Vagina (tissue), 2 donors: Measurements from ENCODE around the gene BCAS3.

Experiments
- POLR2A ChIP-seq, 2 donors: fragments of 450-650 bp; IDR thresholded peaks; one replicate each; pipeline ENCODE4 v1.6.1; 2017; ENCODE audit warnings: antibody characterized with exemption in 2 of 2, mild to moderate bottlenecking in 2 of 2, moderate library complexity in 2 of 2
- TF ChIP-seq, protein P1 (sequence below), 3 experiments: fragments of 450-650 bp in 2 of 3; fragments of 200-600 bp in 1 of 3; sonication (generic) in 1 of 3; IDR thresholded peaks; one replicate each; pipeline ENCODE4 v1.5.1; 2017 to 2019; ENCODE audit warnings: antibody characterized with exemption in 3 of 3, mild to moderate bottlenecking in 2 of 3, moderate library complexity in 2 of 3

DNA sequence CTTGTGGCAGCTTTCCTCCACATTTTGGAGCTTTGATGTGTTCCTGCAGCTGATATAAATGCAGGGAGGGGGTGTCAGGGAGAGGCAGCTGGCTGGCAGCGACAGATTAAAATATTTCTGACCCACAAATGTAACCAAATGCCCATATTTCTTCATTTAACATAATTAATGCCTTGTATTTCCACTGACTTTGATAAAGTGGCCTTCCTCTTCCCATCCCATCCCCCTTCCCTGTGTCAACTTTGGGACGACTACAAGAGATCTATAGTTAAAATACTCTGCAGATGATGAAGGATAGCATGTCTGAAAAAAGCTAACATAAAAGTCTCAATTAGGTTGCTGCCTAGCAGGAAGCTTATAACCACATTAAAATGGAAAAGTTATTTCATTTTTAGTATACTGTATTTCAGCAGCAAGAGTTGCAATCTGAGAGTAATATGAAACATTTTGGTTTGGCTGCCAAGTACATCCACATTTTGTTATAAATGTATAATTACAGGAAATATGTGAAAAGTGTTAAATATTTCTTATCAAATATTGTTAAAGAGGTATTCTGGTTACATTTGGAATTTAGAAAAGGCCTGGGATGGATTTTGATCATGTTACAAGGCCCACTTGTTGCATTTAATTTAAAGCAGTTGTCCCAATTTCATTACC is 483.3 kb downstream of the BCAS3 start:
- TF ChIP-seq, protein P1, sequence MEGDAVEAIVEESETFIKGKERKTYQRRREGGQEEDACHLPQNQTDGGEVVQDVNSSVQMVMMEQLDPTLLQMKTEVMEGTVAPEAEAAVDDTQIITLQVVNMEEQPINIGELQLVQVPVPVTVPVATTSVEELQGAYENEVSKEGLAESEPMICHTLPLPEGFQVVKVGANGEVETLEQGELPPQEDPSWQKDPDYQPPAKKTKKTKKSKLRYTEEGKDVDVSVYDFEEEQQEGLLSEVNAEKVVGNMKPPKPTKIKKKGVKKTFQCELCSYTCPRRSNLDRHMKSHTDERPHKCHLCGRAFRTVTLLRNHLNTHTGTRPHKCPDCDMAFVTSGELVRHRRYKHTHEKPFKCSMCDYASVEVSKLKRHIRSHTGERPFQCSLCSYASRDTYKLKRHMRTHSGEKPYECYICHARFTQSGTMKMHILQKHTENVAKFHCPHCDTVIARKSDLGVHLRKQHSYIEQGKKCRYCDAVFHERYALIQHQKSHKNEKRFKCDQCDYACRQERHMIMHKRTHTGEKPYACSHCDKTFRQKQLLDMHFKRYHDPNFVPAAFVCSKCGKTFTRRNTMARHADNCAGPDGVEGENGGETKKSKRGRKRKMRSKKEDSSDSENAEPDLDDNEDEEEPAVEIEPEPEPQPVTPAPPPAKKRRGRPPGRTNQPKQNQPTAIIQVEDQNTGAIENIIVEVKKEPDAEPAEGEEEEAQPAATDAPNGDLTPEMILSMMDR (IDR thresholded peaks at IDR 0.05) = no peak
- TF ChIP-seq POLR2A (IDR thresholded peaks at IDR 0.05) = no peak
